Measurements from ENCODE around the gene AP2A2. TPM values are rescaled to one million over a fixed set of nuclear protein-coding genes. Genes with fewer than 3 reads are reported as not detected.
A peak's percentile ranks its signal among the peaks of the same experiment; 100 is the strongest.

The AP2A2 gene
- total RNA-seq, 1 donor from 2014 or later, result 69.7 TPM

DNA sequence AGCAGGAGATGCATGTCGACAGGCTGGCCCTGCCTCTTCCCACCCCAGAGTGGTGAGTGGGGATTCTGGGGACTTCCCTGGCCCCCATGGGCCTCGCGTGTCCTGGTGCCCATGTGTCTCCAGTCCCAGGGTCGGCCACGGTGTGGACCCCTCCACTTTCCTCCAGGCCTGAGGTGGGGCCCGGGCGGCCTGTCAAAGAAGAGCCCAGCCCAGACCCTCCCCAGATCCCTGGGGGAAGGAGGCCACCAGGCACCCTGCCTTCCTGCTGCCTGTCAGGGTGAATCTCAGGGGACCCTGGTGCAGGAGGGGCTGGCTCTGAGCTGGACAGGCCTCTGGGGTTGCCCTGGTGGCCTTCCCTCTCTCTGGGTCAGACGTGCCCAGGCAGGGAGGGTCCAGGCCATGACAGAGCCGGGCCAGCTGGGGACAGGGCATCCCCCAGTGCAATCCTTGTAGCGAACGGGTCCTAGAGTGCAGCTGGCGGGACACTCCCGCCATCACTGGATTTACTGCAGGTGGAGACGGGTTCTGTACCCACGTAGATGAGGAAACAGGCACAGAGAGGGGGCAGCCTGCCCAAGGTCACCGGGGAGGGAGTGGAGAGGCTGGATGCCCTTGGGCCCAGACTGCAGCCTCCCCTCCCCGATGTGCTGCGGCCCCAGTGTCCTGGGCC lies 124.4 kb downstream of the AP2A2 start:
- Mint-ChIP-seq H3K27me3 (ENCODE audit: low read depth) (peaks cover 26% of the 10 kb centered on the region), H3K27ac (ENCODE audit: unreplicated experiment) (no peak overlapping the region), H3K4me3 (ENCODE audit: unreplicated experiment) (no peak overlapping the region), H3K36me3 (ENCODE audit: low read depth) (peaks cover 1% of the 10 kb centered on the region), H3K9me3 (ENCODE audit: low read depth) (peaks cover 2% of the 10 kb centered on the region), H3K4me1 (ENCODE audit: low read depth) (no peaks in the 10 kb centered on the region)
- DNase-seq (ENCODE audit: low spot score), result no peak
- TF ChIP-seq, protein P1, sequence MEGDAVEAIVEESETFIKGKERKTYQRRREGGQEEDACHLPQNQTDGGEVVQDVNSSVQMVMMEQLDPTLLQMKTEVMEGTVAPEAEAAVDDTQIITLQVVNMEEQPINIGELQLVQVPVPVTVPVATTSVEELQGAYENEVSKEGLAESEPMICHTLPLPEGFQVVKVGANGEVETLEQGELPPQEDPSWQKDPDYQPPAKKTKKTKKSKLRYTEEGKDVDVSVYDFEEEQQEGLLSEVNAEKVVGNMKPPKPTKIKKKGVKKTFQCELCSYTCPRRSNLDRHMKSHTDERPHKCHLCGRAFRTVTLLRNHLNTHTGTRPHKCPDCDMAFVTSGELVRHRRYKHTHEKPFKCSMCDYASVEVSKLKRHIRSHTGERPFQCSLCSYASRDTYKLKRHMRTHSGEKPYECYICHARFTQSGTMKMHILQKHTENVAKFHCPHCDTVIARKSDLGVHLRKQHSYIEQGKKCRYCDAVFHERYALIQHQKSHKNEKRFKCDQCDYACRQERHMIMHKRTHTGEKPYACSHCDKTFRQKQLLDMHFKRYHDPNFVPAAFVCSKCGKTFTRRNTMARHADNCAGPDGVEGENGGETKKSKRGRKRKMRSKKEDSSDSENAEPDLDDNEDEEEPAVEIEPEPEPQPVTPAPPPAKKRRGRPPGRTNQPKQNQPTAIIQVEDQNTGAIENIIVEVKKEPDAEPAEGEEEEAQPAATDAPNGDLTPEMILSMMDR (IDR thresholded peaks at IDR 0.05), result no peak

DNA sequence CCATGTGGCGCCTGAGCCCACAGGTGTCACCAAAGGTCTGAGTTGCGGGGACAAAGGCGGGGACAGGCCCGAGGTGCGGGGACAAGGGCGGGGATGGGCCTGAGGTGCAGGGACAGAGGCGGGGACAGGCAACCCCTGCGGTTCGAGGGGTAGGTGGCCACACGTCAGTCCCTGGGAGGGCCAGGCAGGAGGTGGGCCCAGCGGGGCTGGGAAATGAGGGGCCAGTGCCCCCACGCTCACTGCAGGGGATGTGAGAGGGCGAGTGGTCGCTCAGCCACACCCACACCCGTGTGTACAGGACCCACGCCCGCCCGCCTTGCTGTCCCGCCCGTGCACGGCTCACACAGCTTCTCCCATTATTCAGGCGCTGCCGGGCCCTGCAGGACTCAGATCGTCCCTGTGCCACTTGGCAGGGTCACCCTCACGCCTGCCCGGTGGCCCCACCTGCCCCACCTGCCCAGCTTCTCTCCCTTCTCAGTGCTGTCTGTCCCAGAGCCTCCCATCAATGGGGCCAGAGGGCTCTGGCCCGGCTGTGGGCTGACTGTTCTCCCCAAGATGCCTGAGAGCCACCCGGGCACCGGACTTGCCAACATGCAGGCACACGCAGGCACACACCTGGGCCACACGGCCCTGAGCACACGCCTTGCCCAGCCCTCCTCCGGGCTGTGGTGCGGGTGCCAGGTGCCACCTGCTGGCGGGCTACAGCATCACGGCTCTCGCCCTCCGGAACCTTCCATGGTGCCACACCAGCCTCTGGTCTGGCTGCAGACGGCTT lies 125.1 kb downstream of the AP2A2 start:
- Mint-ChIP-seq H3K27me3 (ENCODE audit: low read depth) (peaks cover 28% of the 10 kb centered on the region), H3K27ac (ENCODE audit: unreplicated experiment) (no peak overlapping the region), H3K9me3 (ENCODE audit: low read depth) (no peaks in the 10 kb centered on the region), H3K4me3 (ENCODE audit: unreplicated experiment) (no peak overlapping the region), H3K4me1 (ENCODE audit: low read depth) (no peaks in the 10 kb centered on the region), H3K36me3 (ENCODE audit: low read depth) (no peaks in the 10 kb centered on the region)
- TF ChIP-seq, protein P1 (IDR thresholded peaks at IDR 0.05), result peak; percentile 95
- peak; percentile 91 for DNase-seq (ENCODE audit: low spot score)

DNA sequence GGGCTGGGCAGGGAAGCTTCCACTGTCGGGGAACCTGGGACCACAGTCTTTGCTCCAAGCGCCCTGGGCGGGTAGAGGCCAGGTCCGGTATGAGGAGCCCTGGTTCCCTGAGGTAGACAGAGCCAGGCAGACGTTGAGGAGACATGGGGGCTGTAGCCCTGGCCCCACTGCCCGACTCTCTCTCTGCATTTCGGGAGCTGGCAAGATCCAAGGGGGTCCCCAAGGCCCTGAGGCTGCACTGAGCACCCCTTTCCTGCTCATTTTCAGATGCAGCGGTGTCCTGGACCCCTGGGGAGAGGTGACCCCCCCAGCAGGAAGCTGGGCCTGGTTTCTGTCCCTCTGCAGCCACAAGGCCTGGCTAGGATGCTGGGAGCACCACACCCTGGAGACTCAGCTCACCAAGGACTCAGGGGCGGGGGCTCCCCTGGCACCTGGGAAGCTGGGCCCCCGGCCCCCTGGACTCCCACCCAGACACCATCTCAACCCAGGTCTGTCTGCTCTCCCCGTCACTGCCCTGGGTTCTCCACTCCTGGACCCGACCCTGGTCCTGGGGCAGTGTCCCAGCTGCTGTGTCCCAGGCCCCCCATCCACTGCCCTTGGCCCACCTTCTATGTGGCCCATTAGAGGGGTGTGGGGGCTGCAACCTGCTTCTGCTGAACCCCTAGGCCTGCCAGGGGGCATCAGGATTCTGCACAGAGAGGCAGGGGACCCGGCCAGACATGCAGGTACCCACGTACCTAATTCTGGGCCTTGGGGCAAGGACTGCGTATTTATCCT lies 125.9 kb downstream of the AP2A2 start:
- no peak overlapping the region for H3K27ac Mint-ChIP-seq (ENCODE audit: unreplicated experiment)

DNA sequence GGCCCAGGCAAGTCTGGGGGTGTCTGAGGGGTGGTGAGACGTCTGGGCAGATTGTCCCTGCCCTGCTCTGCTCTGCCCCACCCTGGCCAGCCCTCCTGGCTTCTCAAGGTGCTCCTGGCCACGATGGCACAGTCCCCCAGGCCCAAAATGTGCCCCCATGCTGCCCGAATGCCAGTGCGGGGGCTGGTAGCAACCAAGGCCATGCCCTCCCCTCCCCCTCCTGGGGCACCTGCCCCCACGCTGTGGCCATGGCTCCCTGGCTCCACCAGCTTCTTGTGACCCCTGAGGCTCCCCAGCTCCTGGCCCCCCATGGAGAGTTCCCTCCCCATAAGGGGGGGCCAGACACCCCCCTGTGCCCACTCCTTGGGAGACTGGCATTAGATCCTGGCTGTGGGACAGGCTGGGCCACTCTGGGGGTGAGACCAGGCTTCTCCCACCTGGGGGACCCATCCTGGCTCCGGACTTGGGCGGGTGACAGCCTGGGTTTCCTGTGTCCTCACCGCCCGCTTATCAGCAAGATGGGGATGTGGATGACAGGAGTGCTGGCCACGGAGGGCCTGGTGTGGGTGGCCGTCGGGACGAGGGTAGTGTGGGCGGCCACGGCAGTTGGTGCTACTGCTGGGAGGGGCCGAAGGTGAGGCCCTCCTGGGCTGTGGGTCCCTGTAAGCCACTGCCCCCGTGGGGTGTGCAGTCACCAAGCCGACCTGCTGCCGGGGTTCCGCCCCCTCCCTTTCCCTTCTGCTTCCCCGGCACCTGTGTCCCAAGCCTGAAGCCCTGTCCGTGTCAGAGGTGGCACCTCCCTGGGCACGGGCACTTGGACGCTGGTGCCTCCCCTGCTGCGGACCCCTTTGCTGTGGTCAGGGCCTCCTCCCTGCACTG lies 126.7 kb downstream of the AP2A2 start:
- no peak for DNase-seq (ENCODE audit: low spot score)
- H3K4me3 Mint-ChIP-seq (ENCODE audit: unreplicated experiment), result no peak overlapping the region

More for the DNA sequence above, 125.9 kb downstream of the AP2A2 start:
- Mint-ChIP-seq H3K27me3 (ENCODE audit: low read depth) (peaks cover 25% of the 10 kb centered on the region), H3K36me3 (ENCODE audit: low read depth) (no peaks in the 10 kb centered on the region), H3K4me3 (ENCODE audit: unreplicated experiment) (no peak overlapping the region), H3K9me3 (ENCODE audit: low read depth) (no peaks in the 10 kb centered on the region), H3K4me1 (ENCODE audit: low read depth) (no peaks in the 10 kb centered on the region)
- no peak for DNase-seq (ENCODE audit: low spot score)
- TF ChIP-seq, protein P1 (IDR thresholded peaks at IDR 0.05), result peak; percentile 31

More for the DNA sequence above, 126.7 kb downstream of the AP2A2 start:
- Mint-ChIP-seq H3K9me3 (ENCODE audit: low read depth) (no peaks in the 10 kb centered on the region), H3K27ac (ENCODE audit: unreplicated experiment) (no peak overlapping the region), H3K4me1 (ENCODE audit: low read depth) (no peaks in the 10 kb centered on the region), H3K36me3 (ENCODE audit: low read depth) (no peaks in the 10 kb centered on the region), H3K27me3 (ENCODE audit: low read depth) (peaks cover 19% of the 10 kb centered on the region)
- TF ChIP-seq, protein P1 (IDR thresholded peaks at IDR 0.05), result no peak

Data from chondrocyte (in vitro differentiated cells).